Spleen (tissue), 7 donors: ENCODE measurements around the gene PBX1.

Experiments used
- CTCF ChIP-seq, 11 experiments: fragments of 200-600 bp in 7 of 11; fragments of 450-650 bp in 4 of 11; sonication (generic) in 4 of 11; IDR thresholded peaks in 8 of 11; conservative IDR thresholded peaks in 3 of 11; 1 replicate in 7 of 11; 2 replicates in 4 of 11; pipeline versions ENCODE4 v1.4.0 to v1.8.0; 2016 to 2021; ENCODE audit warnings: antibody characterized with exemption in 11 of 11, inconsistent platforms in 4 of 11, mild to moderate bottlenecking in 1 of 11
- POLR2A ChIP-seq, 3 donors: fragments of 450-650 bp; IDR thresholded peaks; one replicate each; pipeline ENCODE4 v1.5.1; 2017; ENCODE audit warnings: antibody characterized with exemption in 3 of 3, mild to moderate bottlenecking in 1 of 3
- donor health status: DM: no; HTN: no; CAD: no; lungs with moderate emphysema.
- donor health status: DM: no; HTN: no; CAD: no.
- donor health status: DM: no; HTN: no; CAD: no.

- TF ChIP-seq CTCF (IDR thresholded peaks at IDR 0.05 in 8 of 11, conservative IDR thresholded peaks at IDR 0.05 in 3 of 11) = no peak
- TF ChIP-seq POLR2A (IDR thresholded peaks at IDR 0.05) = no peak
Observed at GRCh38 chr1:164518692-164519332, 40.2 kb upstream of the PBX1 start.
